Liver (tissue), 9 donors: ENCODE results near the gene P2RY13. TPM values are rescaled to one million over a fixed set of nuclear protein-coding genes. Genes with fewer than 3 reads are reported as not detected.

ENCODE experiments used
- DNase-seq: peaks from one replicate; pipeline ENCODE4 v3.0.0-alpha.2; 2017; ENCODE audit warnings: low spot score
- H3K27ac ChIP-seq, 2 donors: one replicate each; pipeline ENCODE4 v1.7.0; 2013; ENCODE audit warnings: inconsistent platforms in 2 of 2, low read length in 2 of 2, control low read depth in 1 of 2, low read depth in 1 of 2, mild to moderate bottlenecking in 1 of 2
- H3K27me3 ChIP-seq, 4 donors: one replicate each; pipeline versions ENCODE4 v1.6.1 to v1.7.0; 2013; ENCODE audit warnings: low read length in 3 of 4, inconsistent platforms in 1 of 4, mild to moderate bottlenecking in 1 of 4, moderate library complexity in 1 of 4; ENCODE audit not compliant: control insufficient read depth in 4 of 4, insufficient read depth in 4 of 4
- H3K36me3 ChIP-seq, 4 donors: one replicate each; pipeline versions ENCODE4 v1.6.1 to v1.7.0; 2013; ENCODE audit warnings: low read length in 3 of 4, mild to moderate bottlenecking in 3 of 4, low read depth in 1 of 4, moderate library complexity in 1 of 4; ENCODE audit not compliant: control insufficient read depth in 4 of 4, insufficient read depth in 3 of 4
- H3K4me1 ChIP-seq, 4 donors: one replicate each; pipeline versions ENCODE4 v1.6.1 to v1.7.0; 2013; ENCODE audit warnings: low read length in 3 of 4, mild to moderate bottlenecking in 3 of 4, moderate library complexity in 1 of 4; ENCODE audit not compliant: control insufficient read depth in 4 of 4, insufficient read depth in 4 of 4
- H3K4me3 ChIP-seq, 3 donors: one replicate each; pipeline versions ENCODE4 v1.6.1 to v1.7.0; 2013; ENCODE audit warnings: low read length in 3 of 3, control low read depth in 1 of 3, low read depth in 1 of 3, mild to moderate bottlenecking in 1 of 3
- H3K9ac ChIP-seq, 2 donors: one replicate each; pipeline ENCODE4 v1.7.0; 2013; ENCODE audit warnings: low read length in 2 of 2, mild to moderate bottlenecking in 2 of 2, moderate library complexity in 2 of 2, control low read depth in 1 of 2, low read depth in 1 of 2
- H3K9me3 ChIP-seq, 4 donors: one replicate each; pipeline versions ENCODE4 v1.6.1 to v1.7.0; 2013; ENCODE audit warnings: low read length in 3 of 4; ENCODE audit not compliant: control insufficient read depth in 4 of 4
- ATF3 ChIP-seq: IDR thresholded peaks from 2 replicates; pipeline ENCODE4 v1.6.1; 2016; ENCODE audit warnings: antibody characterized with exemption
- EGR1 ChIP-seq, 2 donors: IDR thresholded peaks; 2 replicates each; pipeline ENCODE4 v1.6.1; 2016 to 2018; ENCODE audit warnings: antibody characterized with exemption in 2 of 2, low read depth in 2 of 2
- FOXA1 ChIP-seq: IDR thresholded peaks from 2 replicates; pipeline ENCODE4 v1.6.1; 2016; ENCODE audit warnings: antibody characterized with exemption
- GABPA ChIP-seq, 2 donors: IDR thresholded peaks in 1 of 2; conservative IDR thresholded peaks in 1 of 2; 2 replicates each; pipeline ENCODE4 v1.6.1; 2016; ENCODE audit warnings: antibody characterized with exemption in 2 of 2, mild to moderate bottlenecking in 1 of 2, moderate library complexity in 1 of 2
- HNF4A ChIP-seq, 2 donors: conservative IDR thresholded peaks; 2 replicates each; pipeline ENCODE4 v1.6.1; 2016; ENCODE audit warnings: antibody characterized with exemption in 2 of 2, mild to moderate bottlenecking in 2 of 2
- HNF4G ChIP-seq: IDR thresholded peaks from 2 replicates; pipeline ENCODE4 v1.6.1; 2016; ENCODE audit warnings: antibody characterized with exemption
- JUND ChIP-seq, 2 donors: IDR thresholded peaks; 2 replicates each; pipeline ENCODE4 v1.6.1; 2016; ENCODE audit warnings: antibody characterized with exemption in 2 of 2
- RAD21 ChIP-seq, 2 donors: IDR thresholded peaks; 2 replicates each; pipeline ENCODE4 v1.6.1; 2016; ENCODE audit warnings: antibody characterized with exemption in 2 of 2, mild to moderate bottlenecking in 2 of 2
- REST ChIP-seq: IDR thresholded peaks from 2 replicates; pipeline ENCODE4 v1.6.1; 2016; ENCODE audit warnings: antibody characterized with exemption, mild to moderate bottlenecking
- RXRA ChIP-seq, 2 donors: IDR thresholded peaks; 2 replicates each; pipeline ENCODE4 v1.6.1; 2017 to 2018; ENCODE audit warnings: antibody characterized with exemption in 2 of 2, mild to moderate bottlenecking in 1 of 2
- SP1 ChIP-seq: IDR thresholded peaks from 2 replicates; pipeline ENCODE4 v1.6.1; 2018; ENCODE audit warnings: antibody characterized with exemption, mild to moderate bottlenecking
- TAF1 ChIP-seq: conservative IDR thresholded peaks from 2 replicates; pipeline ENCODE4 v1.6.1; 2016; ENCODE audit warnings: antibody characterized with exemption, mild to moderate bottlenecking
- WGBS: extraction: QIAGEN DNeasy Blood & Tissue Kit; methylation state at CpG from one replicate; pipeline ENCODE4 v1.1.7; 2013; 5-methylcytosine and 5-hydroxymethylcytosine counted together
- polyA plus RNA-seq, 2 donors: library from polyadenylated mRNA; stranded (reverse) in 1 of 2; unstranded in 1 of 2; fragments of 200-250 nt in 1 of 2; fragments of >200 nt in 1 of 2; fragmentation: Nextera tagmentation in 1 of 2; extraction: Ambion mirVana in 1 of 2; gene quantifications; one replicate each; pipeline versions ENCODE4 v1.2.1 to v1.2.3, GENCODE V29; 2013 to 2015
- total RNA-seq, 2 donors: library from RNA; depleted of rRNA; stranded (reverse); fragments of >200 nt; gene quantifications; one replicate each; pipeline ENCODE4 v1.2.3, GENCODE V29; 2014
- TF ChIP-seq, protein P1 (sequence below): fragments of 150-350 bp; IDR thresholded peaks from 2 replicates; pipeline ENCODE4 v1.5.1; 2017; ENCODE audit warnings: improper control_type of control experiment, low read depth, low read length; ENCODE audit not compliant: missing input control
- TF ChIP-seq, protein P2 (sequence below): IDR thresholded peaks from 2 replicates; pipeline ENCODE4 v1.6.1; 2016; ENCODE audit warnings: antibody characterized with exemption
- TF ChIP-seq, protein P3 (sequence below): IDR thresholded peaks from 2 replicates; pipeline ENCODE4 v1.6.1; 2016; ENCODE audit warnings: antibody characterized with exemption
- donor health status: healthy.
- donor health status: healthy.
- donor health status: healthy.
- donor health status: healthy.
- donor health status: healthy.

The P2RY13 gene
- total and polyA plus RNA-seq, 4 donors, result 1.3 to 6.1 (median 3.2) TPM

GRCh38 chr3:151281671-151282324, 47.6 kb downstream of the P2RY13 start (continued):
- no peak for TF ChIP-seq JUND (IDR thresholded peaks at IDR 0.05)

GRCh38 chr3:151278230-151278629, 51.1 kb downstream of the P2RY13 start, which contains the start of gene P2RY14:
Gene P2RY14 (minus strand): TSS chr3:151278542. CDS start chr3:151214316, 64,226 bp downstream.
- H3K4me3 ChIP-seq, result no peak within 1 kb of the TSS
- TF ChIP-seq JUND (IDR thresholded peaks at IDR 0.05) (no peak), EGR1 (IDR thresholded peaks at IDR 0.05; ENCODE audit: low read depth in 2 of 2) (no peak), RXRA (IDR thresholded peaks at IDR 0.05) (no peak), FOXA1 (no peak), RAD21 (IDR thresholded peaks at IDR 0.05) (no peak), ATF3 (no peak), HNF4A (conservative IDR thresholded peaks at IDR 0.05) (no peak), GABPA (IDR thresholded peaks at IDR 0.05 in 1 of 2, conservative IDR thresholded peaks at IDR 0.05 in 1 of 2) (no peak), TAF1 (no peak), SP1 (no peak), HNF4G (no peak), REST (no peak)
- TF ChIP-seq, protein P1, sequence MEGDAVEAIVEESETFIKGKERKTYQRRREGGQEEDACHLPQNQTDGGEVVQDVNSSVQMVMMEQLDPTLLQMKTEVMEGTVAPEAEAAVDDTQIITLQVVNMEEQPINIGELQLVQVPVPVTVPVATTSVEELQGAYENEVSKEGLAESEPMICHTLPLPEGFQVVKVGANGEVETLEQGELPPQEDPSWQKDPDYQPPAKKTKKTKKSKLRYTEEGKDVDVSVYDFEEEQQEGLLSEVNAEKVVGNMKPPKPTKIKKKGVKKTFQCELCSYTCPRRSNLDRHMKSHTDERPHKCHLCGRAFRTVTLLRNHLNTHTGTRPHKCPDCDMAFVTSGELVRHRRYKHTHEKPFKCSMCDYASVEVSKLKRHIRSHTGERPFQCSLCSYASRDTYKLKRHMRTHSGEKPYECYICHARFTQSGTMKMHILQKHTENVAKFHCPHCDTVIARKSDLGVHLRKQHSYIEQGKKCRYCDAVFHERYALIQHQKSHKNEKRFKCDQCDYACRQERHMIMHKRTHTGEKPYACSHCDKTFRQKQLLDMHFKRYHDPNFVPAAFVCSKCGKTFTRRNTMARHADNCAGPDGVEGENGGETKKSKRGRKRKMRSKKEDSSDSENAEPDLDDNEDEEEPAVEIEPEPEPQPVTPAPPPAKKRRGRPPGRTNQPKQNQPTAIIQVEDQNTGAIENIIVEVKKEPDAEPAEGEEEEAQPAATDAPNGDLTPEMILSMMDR, result no peak
- TF ChIP-seq, protein P2, sequence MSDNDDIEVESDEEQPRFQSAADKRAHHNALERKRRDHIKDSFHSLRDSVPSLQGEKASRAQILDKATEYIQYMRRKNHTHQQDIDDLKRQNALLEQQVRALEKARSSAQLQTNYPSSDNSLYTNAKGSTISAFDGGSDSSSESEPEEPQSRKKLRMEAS, result no peak
- TF ChIP-seq, protein P3, sequence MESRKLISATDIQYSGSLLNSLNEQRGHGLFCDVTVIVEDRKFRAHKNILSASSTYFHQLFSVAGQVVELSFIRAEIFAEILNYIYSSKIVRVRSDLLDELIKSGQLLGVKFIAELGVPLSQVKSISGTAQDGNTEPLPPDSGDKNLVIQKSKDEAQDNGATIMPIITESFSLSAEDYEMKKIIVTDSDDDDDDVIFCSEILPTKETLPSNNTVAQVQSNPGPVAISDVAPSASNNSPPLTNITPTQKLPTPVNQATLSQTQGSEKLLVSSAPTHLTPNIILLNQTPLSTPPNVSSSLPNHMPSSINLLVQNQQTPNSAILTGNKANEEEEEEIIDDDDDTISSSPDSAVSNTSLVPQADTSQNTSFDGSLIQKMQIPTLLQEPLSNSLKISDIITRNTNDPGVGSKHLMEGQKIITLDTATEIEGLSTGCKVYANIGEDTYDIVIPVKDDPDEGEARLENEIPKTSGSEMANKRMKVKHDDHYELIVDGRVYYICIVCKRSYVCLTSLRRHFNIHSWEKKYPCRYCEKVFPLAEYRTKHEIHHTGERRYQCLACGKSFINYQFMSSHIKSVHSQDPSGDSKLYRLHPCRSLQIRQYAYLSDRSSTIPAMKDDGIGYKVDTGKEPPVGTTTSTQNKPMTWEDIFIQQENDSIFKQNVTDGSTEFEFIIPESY, result no peak
- H3K27ac ChIP-seq, result no peak within 1 kb of the TSS
- H3K9ac ChIP-seq, result no peak within 1 kb of the TSS
- no peaks in the 10 kb centered on the region for H3K27me3 ChIP-seq
- no peaks in the 10 kb centered on the region for H3K9me3 ChIP-seq
- no peak for DNase-seq
- no peaks in the 10 kb centered on the region for H3K36me3 ChIP-seq
- 61% methylated on average over 4 of the region's 4 CpGs for WGBS
- no peaks in the 10 kb centered on the region for H3K4me1 ChIP-seq
